HG02610 (cell line): ENCODE data around the gene DNM3.
"Not testable (repeated sequence)": the region's sequence is repeated elsewhere in the genome, so short reads cannot be mapped to it uniquely, and the experiment has no call there.

Source experiments
- ATAC-seq: cut with Tn5 transposase; IDR thresholded peaks from one replicate; pipeline ENCODE4 v1.9.1; 2021; ENCODE audit warnings: mild to moderate bottlenecking, moderate library complexity; ENCODE audit not compliant: unreplicated experiment

DNM3 gene

GRCh38 chr1:172343240-172344160 lies 502.2 kb downstream of the DNM3 start:
- ATAC-seq, result no peak

- ATAC-seq, result no peak
These were observed 503.1 kb downstream of the DNM3 start for GRCh38 chr1:172344444-172344843.

- ATAC-seq, result no peak
These were observed 503.8 kb downstream of the DNM3 start for GRCh38 chr1:172345077-172345476.

GRCh38 chr1:172347416-172347815 lies 506.1 kb downstream of the DNM3 start:
- ATAC-seq, result no peak

- no peak for ATAC-seq
These were observed 509.6 kb downstream of the DNM3 start for GRCh38 chr1:172350856-172351255.

GRCh38 chr1:172351346-172351745 lies 510.0 kb downstream of the DNM3 start:
- no peak for ATAC-seq

- ATAC-seq, result no peak
These were observed 510.5 kb downstream of the DNM3 start for GRCh38 chr1:172351754-172352161.

- ATAC-seq, result peak; percentile 48
These were observed 511.1 kb downstream of the DNM3 start for GRCh38 chr1:172352435-172352834.

GRCh38 chr1:172354291-172355274 lies 513.3 kb downstream of the DNM3 start:
- ATAC-seq, result no peak

GRCh38 chr1:172356620-172357019 lies 515.3 kb downstream of the DNM3 start:
- ATAC-seq, result no peak

GRCh38 chr1:172357753-172358385 lies 516.6 kb downstream of the DNM3 start:
- ATAC-seq, result peak; percentile 6

GRCh38 chr1:172359491-172359999 lies 518.2 kb downstream of the DNM3 start:
- ATAC-seq, result no peak

- ATAC-seq, result no peak
These were observed 519.2 kb downstream of the DNM3 start for GRCh38 chr1:172360511-172360910.

GRCh38 chr1:172360985-172361384 lies 519.7 kb downstream of the DNM3 start:
- ATAC-seq, result peak; percentile 40

- ATAC-seq, result no peak
These were observed 522.6 kb downstream of the DNM3 start for GRCh38 chr1:172363852-172364251.

GRCh38 chr1:172371646-172372045 lies 530.3 kb downstream of the DNM3 start:
- not testable (repeated sequence) for ATAC-seq

GRCh38 chr1:172373864-172374263 lies 532.6 kb downstream of the DNM3 start:
- no peak for ATAC-seq

GRCh38 chr1:172375211-172375631 lies 533.9 kb downstream of the DNM3 start:
- no peak for ATAC-seq

- ATAC-seq, result no peak
These were observed 535.1 kb downstream of the DNM3 start for GRCh38 chr1:172376431-172376830.

- no peak for ATAC-seq
These were observed 536.3 kb downstream of the DNM3 start for GRCh38 chr1:172377565-172377964.
